Activated CD4-positive, alpha-beta T cell treated with anti-CD3 and anti-CD28 coated beads, Interleukin-2, Interleukin-6, amounts not matched to agents 100 ng/mL and 50 ng/mL, durations not matched to agents 16 hours and 8 hours (primary cell): ENCODE data around the gene ZNF346.

ENCODE experiments used
- DNase-seq: peaks from one replicate; pipeline ENCODE4 v3.0.0-alpha.2; 2020

The ZNF346 gene

DNA sequence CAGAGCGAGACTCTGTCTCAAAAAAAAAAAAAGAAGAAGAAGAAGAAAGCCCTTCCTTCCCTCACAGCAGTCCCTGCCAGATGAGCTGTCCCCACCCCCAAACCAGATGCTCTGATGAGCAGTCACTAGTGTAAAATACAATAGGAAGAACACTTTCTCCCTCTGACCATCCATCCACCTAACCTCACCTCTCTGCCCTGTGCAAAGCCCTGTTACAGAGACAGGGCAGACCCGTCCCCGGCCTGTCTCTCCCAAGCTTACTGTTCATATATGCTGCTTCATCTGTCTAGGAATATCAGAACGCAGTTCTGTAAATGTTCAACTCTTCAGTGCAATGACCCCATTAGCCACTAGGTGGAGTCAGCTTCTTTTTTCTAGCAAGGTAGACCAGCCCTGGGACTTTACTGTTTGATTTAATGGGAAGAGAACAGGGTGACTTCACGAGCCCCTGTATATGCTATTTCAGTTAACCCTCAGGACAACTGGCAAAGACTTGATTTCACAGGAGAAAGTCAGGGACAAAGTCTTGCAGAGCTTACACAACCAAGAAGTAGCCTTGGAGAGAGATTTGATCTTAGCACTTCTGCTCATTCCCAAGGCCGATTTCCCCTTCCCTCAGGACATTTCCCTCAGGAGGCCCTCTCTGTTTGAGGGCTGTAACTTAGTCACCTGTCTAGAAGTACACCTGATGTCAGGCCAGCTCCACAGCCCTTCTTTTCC, 49.3 kb downstream of the ZNF346 start:
- DNase-seq, result peak; percentile 82

DNA sequence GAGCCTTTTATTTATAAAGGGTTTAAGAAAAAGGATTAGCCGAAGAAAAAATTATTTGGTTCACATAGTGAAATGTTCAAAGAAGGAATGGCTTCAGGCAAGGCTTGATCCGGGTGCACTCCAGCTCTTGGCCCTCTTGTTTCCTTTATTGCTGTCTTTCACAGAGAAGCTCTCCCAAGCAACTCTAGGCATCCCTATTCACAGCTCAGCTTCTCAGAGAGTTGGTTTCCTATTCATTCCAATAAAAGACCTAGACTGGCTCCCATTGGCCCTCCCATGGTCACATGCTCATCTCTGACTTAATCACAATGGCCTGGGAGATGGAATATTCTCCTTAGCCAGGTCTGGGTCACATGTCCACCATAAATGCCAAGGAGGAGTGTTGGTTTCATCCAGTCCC, 54.8 kb downstream of the ZNF346 start:
- DNase-seq, result no peak

DNA sequence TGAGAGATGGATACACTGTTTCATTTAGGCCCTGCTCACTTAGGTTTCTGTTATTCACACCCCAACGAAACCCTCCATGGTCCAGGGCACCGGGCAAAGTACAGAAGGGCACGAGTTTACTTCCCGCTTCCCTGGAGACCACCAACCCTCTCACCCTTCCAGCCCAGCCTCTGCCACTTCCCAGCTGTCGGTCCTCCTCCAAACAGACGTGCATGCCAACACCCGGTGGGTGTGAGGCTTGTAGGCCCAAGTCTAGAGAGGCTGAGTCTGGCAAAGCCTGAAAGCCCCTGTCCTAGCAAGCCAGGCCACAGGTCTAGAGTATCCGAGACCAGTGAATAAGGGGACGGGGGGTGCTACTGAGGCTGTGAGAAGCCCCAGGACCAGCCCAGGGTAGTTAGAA, 57.1 kb downstream of the ZNF346 start:
- no peak for DNase-seq

- no peak for DNase-seq
These were observed 57.8 kb downstream of the ZNF346 start for GRCh38 chr5:177080265-177080664.

GRCh38 chr5:177081859-177082258, 59.4 kb downstream of the ZNF346 start:
- DNase-seq, result no peak

GRCh38 chr5:177083357-177083756, 60.9 kb downstream of the ZNF346 start:
- no peak for DNase-seq

DNA sequence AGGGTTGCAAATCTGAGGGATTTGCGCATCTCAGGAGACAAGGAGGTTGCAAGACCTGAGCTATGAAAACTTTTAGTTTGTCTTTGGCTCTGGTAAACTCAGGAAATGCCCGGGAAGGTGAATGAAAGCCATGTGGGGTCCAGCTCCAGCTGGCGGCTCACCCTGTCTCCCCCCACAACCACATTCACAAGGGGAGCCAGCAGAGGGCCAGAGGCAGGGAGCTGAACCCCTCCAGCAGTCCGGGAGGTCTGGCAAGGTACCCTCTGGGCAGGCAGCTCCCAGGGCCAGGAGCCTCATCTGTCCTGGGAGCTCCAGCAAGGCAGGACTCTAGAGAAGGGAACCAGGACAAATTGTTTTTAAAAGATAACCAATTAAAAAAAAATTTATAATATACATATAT, 61.7 kb downstream of the ZNF346 start:
- no peak for DNase-seq

DNA sequence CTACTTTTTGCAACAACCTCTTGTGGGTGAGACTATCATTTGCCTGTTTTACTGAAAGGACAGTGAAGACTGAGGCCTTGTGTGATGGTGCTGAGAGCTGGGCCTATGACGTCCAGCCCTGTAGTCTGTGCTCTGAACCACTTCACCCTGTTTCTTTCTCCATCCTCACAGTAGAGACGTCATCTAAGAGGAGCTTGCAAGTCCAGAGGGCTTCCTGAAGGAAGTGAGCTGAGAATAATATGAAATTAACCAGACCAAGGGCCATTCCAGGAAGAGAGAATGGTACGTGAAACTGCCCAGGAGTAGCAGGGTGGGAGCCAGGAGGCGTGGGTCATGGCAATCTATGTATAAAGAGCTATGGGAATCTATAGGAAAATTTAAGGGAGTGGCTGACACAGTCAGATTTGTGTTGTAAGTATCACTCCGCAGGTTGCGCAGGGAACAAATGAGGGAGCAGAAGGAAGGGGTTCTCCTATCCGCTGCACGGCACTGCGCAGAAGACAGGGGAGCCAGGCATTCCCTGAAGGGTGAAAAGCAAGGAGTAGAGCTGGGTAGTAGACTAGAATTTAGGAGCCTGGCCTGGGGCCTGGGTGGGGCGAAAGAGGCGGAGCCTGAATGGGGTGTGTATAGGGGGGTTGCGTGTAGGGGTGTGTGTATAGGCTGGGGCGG, 63.6 kb downstream of the ZNF346 start:
- DNase-seq, result no peak

DNA sequence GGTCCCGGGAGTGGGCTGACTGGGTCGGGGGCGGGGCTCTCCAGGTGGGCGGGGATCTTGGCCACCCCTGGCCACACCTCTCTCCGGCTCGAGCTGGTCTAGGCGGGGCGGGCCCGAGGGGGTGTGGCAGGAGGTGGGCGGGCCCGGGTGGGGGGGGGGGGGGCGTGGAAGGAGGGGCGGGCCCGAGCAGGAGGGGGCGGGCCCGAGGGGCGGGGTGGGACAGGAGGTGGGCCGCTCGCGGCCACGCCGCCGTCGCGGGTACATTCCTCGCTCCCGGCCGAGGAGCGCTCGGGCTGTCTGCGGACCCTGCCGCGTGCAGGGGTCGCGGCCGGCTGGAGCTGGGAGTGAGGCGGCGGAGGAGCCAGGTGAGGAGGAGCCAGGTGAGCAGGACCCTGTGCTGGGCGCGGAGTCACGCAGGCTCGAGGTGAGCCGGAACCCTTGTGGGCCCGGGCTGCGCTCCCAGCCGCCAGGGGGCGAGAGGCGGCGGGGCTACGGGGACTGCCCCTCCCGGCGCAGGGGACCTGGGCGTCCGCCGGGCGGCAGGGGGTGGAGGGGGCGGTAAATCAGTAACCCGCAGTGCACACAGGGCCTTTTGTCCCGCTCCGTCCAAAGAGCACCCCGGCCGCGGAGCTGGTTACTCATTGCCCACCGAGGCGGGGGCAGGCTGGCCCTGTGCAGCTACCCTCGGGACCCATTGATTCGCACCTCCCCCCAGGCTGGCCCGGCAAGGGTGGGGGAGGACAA, 64.3 kb downstream of the ZNF346 start, which contains the start of gene FGFR4:
FGFR4 (plus strand) TSS at position 262 of the 744 bp plus-strand sequence. CDS start 2,688 bp downstream, outside the sequence.
- peak; percentile 71 for DNase-seq

- DNase-seq, result no peak
These were observed 65.0 kb downstream of the ZNF346 start for GRCh38 chr5:177087398-177088005.

DNA sequence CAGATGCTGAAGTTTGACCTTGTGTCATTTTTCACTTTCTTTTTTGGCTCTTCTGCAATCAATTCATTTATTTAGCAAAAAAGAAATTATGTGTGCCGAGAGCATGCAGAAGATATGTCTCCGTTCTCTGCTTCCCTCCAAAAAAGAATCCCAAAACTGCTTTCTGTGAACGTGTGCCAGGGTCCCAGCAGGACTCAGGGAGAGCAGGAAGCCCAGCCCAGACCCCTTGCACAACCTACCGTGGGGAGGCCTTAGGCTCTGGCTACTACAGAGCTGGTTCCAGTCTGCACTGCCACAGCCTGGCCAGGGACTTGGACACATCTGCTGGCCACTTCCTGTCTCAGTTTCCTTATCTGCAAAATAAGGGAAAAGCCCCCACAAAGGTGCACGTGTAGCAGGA, 66.6 kb downstream of the ZNF346 start:
- no peak for DNase-seq

- no peak for DNase-seq
These were observed 67.5 kb downstream of the ZNF346 start for GRCh38 chr5:177089825-177090641.

DNA sequence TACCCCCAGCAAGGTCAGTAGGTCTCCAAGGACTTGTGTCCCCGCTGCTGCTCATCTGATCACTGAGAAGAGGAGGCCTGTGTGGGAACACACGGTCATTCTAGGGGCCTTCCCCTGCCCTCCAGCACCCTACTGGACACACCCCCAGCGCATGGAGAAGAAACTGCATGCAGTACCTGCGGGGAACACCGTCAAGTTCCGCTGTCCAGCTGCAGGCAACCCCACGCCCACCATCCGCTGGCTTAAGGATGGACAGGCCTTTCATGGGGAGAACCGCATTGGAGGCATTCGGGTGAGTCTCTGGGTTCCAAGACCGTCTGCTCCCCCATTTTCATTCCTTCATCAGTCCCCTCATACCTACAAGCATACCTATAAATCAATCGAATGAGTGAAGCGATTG, 68.3 kb downstream of the ZNF346 start:
- no peak for DNase-seq

DNA sequence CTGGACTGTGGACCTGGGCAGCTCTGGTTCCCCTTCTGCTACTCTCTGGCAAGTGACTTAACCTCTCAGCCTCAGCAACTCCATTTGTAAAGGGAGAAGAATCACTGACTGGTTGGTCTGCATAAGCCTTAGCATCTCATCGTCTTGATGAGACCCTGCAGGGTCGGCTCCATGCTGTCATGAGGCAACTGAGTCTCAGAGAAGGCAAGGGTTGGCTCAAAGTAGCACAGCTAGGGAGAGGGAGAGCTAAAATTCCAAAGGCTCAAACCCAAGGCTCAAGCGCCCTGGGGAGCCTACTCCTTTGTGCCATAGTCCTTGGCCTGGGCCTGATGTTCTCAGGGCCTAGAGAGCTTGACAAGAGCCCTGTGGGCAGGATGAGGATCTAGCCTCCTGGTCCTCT, 68.7 kb downstream of the ZNF346 start:
- DNase-seq, result no peak

- DNase-seq, result no peak
These were observed 69.9 kb downstream of the ZNF346 start for GRCh38 chr5:177092178-177093081.

DNA sequence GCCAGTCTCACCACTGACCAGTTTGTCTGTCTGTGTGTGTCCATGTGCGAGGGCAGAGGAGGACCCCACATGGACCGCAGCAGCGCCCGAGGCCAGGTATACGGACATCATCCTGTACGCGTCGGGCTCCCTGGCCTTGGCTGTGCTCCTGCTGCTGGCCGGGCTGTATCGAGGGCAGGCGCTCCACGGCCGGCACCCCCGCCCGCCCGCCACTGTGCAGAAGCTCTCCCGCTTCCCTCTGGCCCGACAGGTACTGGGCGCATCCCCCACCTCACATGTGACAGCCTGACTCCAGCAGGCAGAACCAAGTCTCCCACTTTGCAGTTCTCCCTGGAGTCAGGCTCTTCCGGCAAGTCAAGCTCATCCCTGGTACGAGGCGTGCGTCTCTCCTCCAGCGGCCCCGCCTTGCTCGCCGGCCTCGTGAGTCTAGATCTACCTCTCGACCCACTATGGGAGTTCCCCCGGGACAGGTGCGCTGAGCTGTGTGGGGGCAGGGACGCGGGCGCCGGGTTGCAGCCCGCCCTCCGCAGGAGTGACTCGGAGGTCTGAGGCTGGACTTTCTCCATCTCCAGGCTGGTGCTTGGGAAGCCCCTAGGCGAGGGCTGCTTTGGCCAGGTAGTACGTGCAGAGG, 70.7 kb downstream of the ZNF346 start:
- no peak for DNase-seq

- DNase-seq, result no peak
These were observed 71.3 kb downstream of the ZNF346 start for GRCh38 chr5:177093803-177094202.

DNA sequence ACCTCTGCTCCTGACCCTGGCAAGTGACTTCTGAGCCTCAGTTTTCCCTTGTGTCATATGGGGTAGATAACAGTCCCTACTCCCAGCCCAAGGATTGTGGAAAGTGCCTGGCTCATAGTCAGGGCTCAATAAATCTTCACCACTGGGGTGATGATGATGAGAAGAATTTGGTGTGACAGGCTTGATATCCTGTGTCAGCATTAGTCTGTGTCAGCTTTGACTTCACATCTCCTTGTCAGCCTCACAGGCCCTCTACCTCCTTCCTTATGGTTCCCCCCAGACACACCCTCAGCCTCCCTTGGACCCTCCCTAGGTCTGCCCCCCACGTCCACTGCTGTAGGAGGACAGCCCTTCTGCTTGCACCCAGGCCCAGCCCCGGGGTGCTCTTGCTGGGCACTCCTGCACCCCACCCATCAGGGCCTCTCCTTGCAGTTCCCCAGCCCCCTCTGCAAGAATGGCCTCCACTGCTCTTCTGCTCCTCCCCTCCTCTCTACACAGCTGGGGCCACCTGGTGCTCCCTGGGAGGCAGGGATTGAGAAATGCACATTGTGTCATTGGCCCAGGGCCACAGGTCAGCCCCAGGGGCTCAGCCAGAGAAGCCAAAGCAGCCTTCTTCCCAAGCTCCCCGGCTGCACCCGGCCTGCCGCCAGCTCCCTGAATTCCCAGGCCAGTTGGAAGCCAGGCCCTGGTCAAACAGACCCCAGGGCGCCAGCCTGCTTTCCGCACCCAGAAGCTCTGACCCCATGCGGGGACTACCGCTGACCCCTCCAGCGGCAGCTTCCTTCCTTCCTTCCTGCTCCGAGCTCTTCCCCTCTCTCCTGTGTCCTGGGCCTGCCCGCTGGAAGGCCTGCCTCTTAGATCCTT, 72.0 kb downstream of the ZNF346 start:
- DNase-seq, result no peak

- DNase-seq, result no peak
These were observed 72.7 kb downstream of the ZNF346 start for GRCh38 chr5:177095088-177095669.
